Endothelial cell of umbilical vein (primary cell): ENCODE measurements around the gene SPDYC. TPM values are rescaled to one million over a fixed set of nuclear protein-coding genes. Genes with fewer than 3 reads are reported as not detected.

ENCODE experiments used
- BruUV-seq: library from RNA; stranded (reverse); fragments of 400-500 nt; replicated peaks from 2 replicates; lab custom pipeline; 2021; lab: Mats Ljungman, UMichigan
- CTCF ChIA-PET: fragments of 300-600, 350-600 bp; sonication (Branson Sonifier 250); formaldehyde crosslinking; loops from one replicate; lab custom pipeline; 2021; ENCODE audit warnings: antibody characterized with exemption, inconsistent platforms; lab: Charles Lee
- POLR2A ChIA-PET: fragments of 300-600, 350-600 bp; sonication (Branson Sonifier 250); formaldehyde crosslinking; loops from one replicate; lab custom pipeline; 2021; ENCODE audit warnings: antibody characterized with exemption, inconsistent platforms; lab: Charles Lee
- DNase-seq: peaks from one replicate; pipeline ENCODE4 v3.0.0-alpha.2; 2011; ENCODE audit warnings: low read depth, low spot score
- FAIRE-seq: peaks from 2 replicates; lab custom pipeline; 2011; peaks lifted over from hg19 to GRCh38; lab: Jason Lieb, UNC
- H2AFZ ChIP-seq: 2 replicates; pipeline ENCODE4 v1.6.0; 2012; ENCODE audit warnings: low read depth, low read length, control low read depth, inconsistent platforms
- H3K27ac ChIP-seq: 2 replicates; pipeline ENCODE4 v1.5.1; 2011; ENCODE audit warnings: low read depth, mild to moderate bottlenecking, control low read depth, low read length, moderate library complexity; ENCODE audit not compliant: insufficient read depth
- H3K27me3 ChIP-seq, 2 experiments: 2 replicates each; pipeline versions ENCODE4 v1.6.0 to v1.6.1; 2011; ENCODE audit warnings: low read length in 2 of 2, mixed read lengths in 1 of 2; ENCODE audit not compliant: control insufficient read depth in 2 of 2, insufficient read depth in 2 of 2
- H3K36me3 ChIP-seq, 2 experiments: 2 replicates in 1 of 2; 3 replicates in 1 of 2; pipeline ENCODE4 v1.5.1; 2011; ENCODE audit warnings: low read length in 2 of 2, mild to moderate bottlenecking in 1 of 2, moderate library complexity in 1 of 2; ENCODE audit not compliant: control insufficient read depth in 2 of 2, insufficient read depth in 2 of 2; ENCODE audit errors: extremely low read depth in 1 of 2
- H3K4me1 ChIP-seq: 3 replicates; pipeline ENCODE4 v1.5.1; 2011; ENCODE audit warnings: mild to moderate bottlenecking, low read length; ENCODE audit not compliant: control insufficient read depth, insufficient read depth; ENCODE audit errors: extremely low read depth
- H3K4me2 ChIP-seq: 2 replicates; pipeline ENCODE4 v1.6.1; 2011; ENCODE audit warnings: low read length, control low read depth, mixed read lengths; ENCODE audit not compliant: insufficient read depth
- H3K4me3 ChIP-seq, 3 experiments: fragments of 200-600 bp in 1 of 3; sonication (generic), shearing (Covaris generic) in 1 of 3; replicated peaks in 1 of 3; 2 replicates each; pipeline ENCODE4 v1.5.1; 2011 to 2016; ENCODE audit warnings: control low read depth in 3 of 3, low read length in 3 of 3, mild to moderate bottlenecking in 2 of 3, inconsistent platforms in 1 of 3, low read depth in 1 of 3, moderate library complexity in 1 of 3; ENCODE audit not compliant: insufficient read depth in 1 of 3
- H3K79me2 ChIP-seq: 2 replicates; pipeline ENCODE4 v1.6.0; 2012; ENCODE audit warnings: low read length, inconsistent platforms; ENCODE audit not compliant: control insufficient read depth, insufficient read depth
- H3K9ac ChIP-seq: replicated peaks from 2 replicates; pipeline ENCODE3; 2011; ENCODE audit warnings: low read length, control low read depth; ENCODE audit not compliant: insufficient read depth; ENCODE audit errors: extremely low read depth
- H3K9me1 ChIP-seq: replicated peaks from 3 replicates; pipeline ENCODE4 v1.6.0; 2011; ENCODE audit warnings: mild to moderate bottlenecking, low read length; ENCODE audit not compliant: control insufficient read depth, insufficient read depth; ENCODE audit errors: extremely low read depth
- H3K9me3 ChIP-seq: replicated peaks from 2 replicates; pipeline ENCODE4 v1.5.1; 2012; ENCODE audit warnings: low read length, inconsistent platforms; ENCODE audit not compliant: control insufficient read depth, insufficient read depth
- H4K20me1 ChIP-seq: replicated peaks from 2 replicates; pipeline ENCODE3; 2011; ENCODE audit warnings: mild to moderate bottlenecking, low read length; ENCODE audit not compliant: control insufficient read depth, insufficient read depth; ENCODE audit errors: extremely low read depth
- CTCF ChIP-seq, 2 donors: IDR thresholded peaks; 1 replicate in 1 of 2; 2 replicates in 1 of 2; pipeline ENCODE4 v1.5.1; 2011; ENCODE audit warnings: low read length in 2 of 2, mild to moderate bottlenecking in 2 of 2, moderate library complexity in 2 of 2, control low read depth in 1 of 2, inconsistent platforms in 1 of 2, low read depth in 1 of 2; ENCODE audit not compliant: insufficient read depth in 1 of 2; ENCODE audit errors: extremely low read depth in 1 of 2
- EZH2 ChIP-seq: IDR thresholded peaks from 2 replicates; pipeline ENCODE4 v1.6.1; 2012; ENCODE audit warnings: borderline replicate concordance, low read depth, mild to moderate bottlenecking, moderate library complexity, low read length, inconsistent platforms; ENCODE audit not compliant: severe bottlenecking
- FOS ChIP-seq: IDR thresholded peaks from 2 replicates; pipeline ENCODE4 v1.6.1; 2011; ENCODE audit warnings: mild to moderate bottlenecking, low read length, moderate library complexity, borderline replicate concordance; ENCODE audit not compliant: insufficient read depth
- GATA2 ChIP-seq: IDR thresholded peaks from 2 replicates; pipeline ENCODE4 v1.7.0; 2011; ENCODE audit warnings: low read depth, mild to moderate bottlenecking, moderate library complexity, mixed read lengths, low read length; ENCODE audit not compliant: insufficient read length, insufficient read depth
- JUN ChIP-seq: IDR thresholded peaks from 2 replicates; pipeline ENCODE4 v1.6.1; 2011; ENCODE audit warnings: borderline replicate concordance, low read depth; ENCODE audit not compliant: insufficient read length, insufficient read depth
- MAX ChIP-seq: IDR thresholded peaks from 2 replicates; pipeline ENCODE4 v1.6.1; 2011; ENCODE audit not compliant: insufficient read depth, insufficient read length
- MYC ChIP-seq: IDR thresholded peaks from one replicate; pipeline ENCODE4 v1.6.1; 2011; ENCODE audit warnings: mild to moderate bottlenecking, low read depth, low read length
- POLR2A ChIP-seq: IDR thresholded peaks from 2 replicates; pipeline ENCODE4 v1.6.1; 2012; ENCODE audit warnings: low read depth, mild to moderate bottlenecking, control low read depth, low read length
- POLR2AphosphoS5 ChIP-seq: IDR thresholded peaks from 2 replicates; pipeline ENCODE4 v1.6.1; 2012; ENCODE audit warnings: low read depth, mild to moderate bottlenecking, control low read depth, low read length, moderate library complexity; ENCODE audit not compliant: insufficient read depth
- dilution Hi-C: fragments of 300-500 bp; cut with MboI; formaldehyde crosslinking; loops from one replicate; pipeline ENCODE4 v1.15.0; 2019; ENCODE audit warnings: low sequenced_read_pairs; ENCODE audit not compliant: extremely low pct_ligation_motif_present
- intact Hi-C: fragments of 100-400 bp; cut with micrococcal nuclease; formaldehyde crosslinking; loops from one replicate; pipeline ENCODE4 v1.10.0; 2022
- polyA plus RNA-seq, 4 experiments: library from polyadenylated mRNA; depleted of rRNA in 3 of 4; stranded (reverse) in 3 of 4; unstranded in 1 of 4; fragments of >200 nt; gene quantifications; 2 replicates each; pipeline versions ENCODE4 v1.2.1 to v1.2.3, GENCODE V29; 2011 to 2012; ENCODE audit warnings: missing spikeins in 1 of 4
- total RNA-seq: library from RNA; stranded (reverse); gene quantifications from 2 replicates; pipeline ENCODE4 v1.2.3, GENCODE V29; 2021

The SPDYC gene
- total and polyA plus RNA-seq, 2 donors (not counting 3 experiments of a cell fraction or from before 2014, with no cell fraction given): not detected

- Histone ChIP-seq H4K20me1 (no peaks in the 10 kb centered on the region), H3K4me1 (peaks cover 7% of the 10 kb centered on the region), H3K36me3 (peaks cover 11 to 56% of the 10 kb centered on the region in 2 experiments), H3K4me3 (no peak overlapping the region), H3K9me1 (no peaks in the 10 kb centered on the region), H3K9me3 (no peaks in the 10 kb centered on the region), H2AFZ (no peak overlapping the region), H3K79me2 (peaks cover 14% of the 10 kb centered on the region), H3K4me2 (no peak overlapping the region), H3K9ac (no peak overlapping the region), H3K27me3 (no peaks in the 10 kb centered on the region), H3K27ac (no peak overlapping the region)
- FAIRE-seq: no peak
- TF ChIP-seq GATA2: no peak
- no peak for TF ChIP-seq CTCF (IDR thresholded peaks at IDR 0.05; ENCODE audit: extremely low read depth in 1 of 2, insufficient read depth in 1 of 2, low read depth in 1 of 2, low read length in 2 of 2)
- no peak for TF ChIP-seq FOS
- TF ChIP-seq EZH2: no peak
- TF ChIP-seq JUN: no peak
- TF ChIP-seq POLR2A: no peak
- TF ChIP-seq POLR2AphosphoS5: no peak
- no peak for TF ChIP-seq MYC
- TF ChIP-seq MAX: no peak
- ChIA-PET POLR2A (no interaction called here), CTCF (interaction anchor here (2.0 kb wide), 1 partner anchor 12 kb away, joined by 7 read pairs; the partner anchor contains the start of gene ZNHIT2)
- dilution Hi-C loops: no loop called here
- no peak for DNase-seq
- BruUV-seq: no TSS peak
- intact Hi-C loops: no loop called here
Measured at GRCh38 chr11:65129649-65130441, 40.2 kb upstream of the SPDYC start.
